K562 (cell line): ENCODE measurements around the gene CMIP. TPM values are rescaled to one million over a fixed set of nuclear protein-coding genes. Genes with fewer than 3 reads are reported as not detected.

Source experiments
- KDM1A ChIP-seq, 2 experiments: fragments of 450-650 bp; IDR thresholded peaks; 2 replicates each; pipeline ENCODE4 v1.6.1; 2016; ENCODE audit warnings: mild to moderate bottlenecking in 2 of 2
- PRPF4 ChIP-seq: fragments of 200-400 bp; formaldehyde crosslinking; IDR thresholded peaks from one replicate; pipeline ENCODE4 v1.6.1; 2017; ENCODE audit warnings: low read length, low read depth, mild to moderate bottlenecking; ENCODE audit not compliant: insufficient read depth, poor library complexity, severe bottlenecking
- TAF1 ChIP-seq: IDR thresholded peaks from 2 replicates; pipeline ENCODE4 v1.6.1; 2011; ENCODE audit warnings: mild to moderate bottlenecking, low read length, moderate library complexity; ENCODE audit not compliant: insufficient read depth, control insufficient read depth, severe bottlenecking; ENCODE audit errors: extremely low read depth
- polyA plus RNA-seq, 8 experiments: library from polyadenylated mRNA; depleted of rRNA in 4 of 8; stranded (reverse) in 5 of 8; unstranded in 3 of 8; fragments of >200 nt; fragmentation: Nextera tagmentation in 2 of 8; fragmentation: Illumina TruSeq in 1 of 8; extraction: Ambion mirVana in 2 of 8; extraction: Trizol in 1 of 8; gene quantifications; 2 replicates each; pipeline versions ENCODE4 v1.2.1 to v1.2.3, GENCODE V29; 2011 to 2014; ENCODE audit warnings: inconsistent platforms in 1 of 8, missing spikeins in 1 of 8
- total RNA-seq, 7 experiments: library from RNA; depleted of rRNA in 6 of 7; stranded (reverse); fragments of >200 nt in 6 of 7; fragmentation: Illumina TruSeq in 2 of 7; extraction: Trizol in 2 of 7; gene quantifications; 2 replicates each; pipeline versions ENCODE4 v1.2.1 to v1.2.3, GENCODE V29; 2011 to 2021; ENCODE audit warnings: low replicate concordance in 1 of 7
- TF ChIP-seq, protein P1 (sequence below): fragments of 250-450 bp; sonication (Bioruptor Pico); IDR thresholded peaks from 2 replicates; pipeline ENCODE4 v1.4.0; 2020; ENCODE audit warnings: mild to moderate bottlenecking, moderate library complexity
- TF ChIP-seq, protein P2 (sequence below): fragments of 200-800 bp; sonication (Bioruptor generic); IDR thresholded peaks from 2 replicates; pipeline ENCODE4 v1.6.1; 2017; ENCODE audit warnings: missing genetic modification characterization, missing compliant biosample characterization

The CMIP gene
- total and polyA plus RNA-seq, 9 of the 15 experiments (the other 6 are each of a cell fraction or from before 2014, with no cell fraction given): 0.94 to 82.5 (median 10.3) TPM

DNA sequence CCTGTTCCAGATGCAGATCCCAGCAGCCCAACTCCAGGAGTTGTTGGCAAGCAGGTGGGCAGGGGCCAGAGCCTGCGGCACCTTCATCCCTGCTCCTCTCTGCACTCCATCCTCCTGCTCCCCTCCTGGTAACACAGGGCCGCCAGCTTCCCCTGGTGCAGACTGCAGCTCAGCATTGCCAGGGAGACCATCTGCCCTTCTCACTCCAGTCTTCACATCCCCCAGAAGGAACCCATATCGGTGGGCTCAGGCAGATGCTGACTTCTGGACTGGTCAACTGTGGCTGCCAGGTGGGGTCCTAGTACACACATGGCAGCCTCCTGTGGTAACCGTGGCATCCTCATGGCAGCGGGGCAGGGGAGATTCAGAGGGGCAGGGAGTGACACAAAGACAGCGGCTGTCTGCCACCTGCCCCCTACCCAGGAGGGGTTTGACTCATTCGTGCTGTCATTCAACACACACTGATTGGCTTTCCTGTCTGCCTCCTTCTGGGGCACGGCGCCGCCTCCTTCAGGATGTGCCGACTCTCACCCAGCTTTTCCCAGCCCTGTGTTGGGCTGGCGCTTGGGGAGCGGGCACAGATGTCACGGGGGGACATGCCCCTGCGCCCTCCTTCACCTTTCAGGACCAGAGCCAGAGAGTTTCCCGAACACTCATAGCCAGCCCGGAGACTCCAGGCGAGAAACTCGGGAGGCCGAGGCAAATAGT is 120.9 kb downstream of the CMIP start (continued):
- TF ChIP-seq, protein P1, sequence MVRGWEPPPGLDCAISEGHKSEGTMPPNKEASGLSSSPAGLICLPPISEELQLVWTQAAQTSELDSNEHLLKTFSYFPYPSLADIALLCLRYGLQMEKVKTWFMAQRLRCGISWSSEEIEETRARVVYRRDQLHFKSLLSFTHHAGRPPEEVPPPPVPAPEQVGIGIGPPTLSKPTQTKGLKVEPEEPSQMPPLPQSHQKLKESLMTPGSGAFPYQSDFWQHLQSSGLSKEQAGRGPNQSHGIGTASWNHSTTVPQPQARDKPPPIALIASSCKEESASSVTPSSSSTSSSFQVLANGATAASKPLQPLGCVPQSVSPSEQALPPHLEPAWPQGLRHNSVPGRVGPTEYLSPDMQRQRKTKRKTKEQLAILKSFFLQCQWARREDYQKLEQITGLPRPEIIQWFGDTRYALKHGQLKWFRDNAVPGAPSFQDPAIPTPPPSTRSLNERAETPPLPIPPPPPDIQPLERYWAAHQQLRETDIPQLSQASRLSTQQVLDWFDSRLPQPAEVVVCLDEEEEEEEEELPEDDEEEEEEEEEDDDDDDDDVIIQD: no peak
- TF ChIP-seq, protein P2, sequence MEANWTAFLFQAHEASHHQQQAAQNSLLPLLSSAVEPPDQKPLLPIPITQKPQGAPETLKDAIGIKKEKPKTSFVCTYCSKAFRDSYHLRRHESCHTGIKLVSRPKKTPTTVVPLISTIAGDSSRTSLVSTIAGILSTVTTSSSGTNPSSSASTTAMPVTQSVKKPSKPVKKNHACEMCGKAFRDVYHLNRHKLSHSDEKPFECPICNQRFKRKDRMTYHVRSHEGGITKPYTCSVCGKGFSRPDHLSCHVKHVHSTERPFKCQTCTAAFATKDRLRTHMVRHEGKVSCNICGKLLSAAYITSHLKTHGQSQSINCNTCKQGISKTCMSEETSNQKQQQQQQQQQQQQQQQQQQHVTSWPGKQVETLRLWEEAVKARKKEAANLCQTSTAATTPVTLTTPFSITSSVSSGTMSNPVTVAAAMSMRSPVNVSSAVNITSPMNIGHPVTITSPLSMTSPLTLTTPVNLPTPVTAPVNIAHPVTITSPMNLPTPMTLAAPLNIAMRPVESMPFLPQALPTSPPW (CRISPR knock-in tag): no peak
- TF ChIP-seq TAF1: no peak
- no peak for TF ChIP-seq KDM1A (IDR thresholded peaks at IDR 0.05)
- TF ChIP-seq PRPF4: no peak
